Measurements from ENCODE around the gene SLC9A8. TPM values are rescaled to one million over a fixed set of nuclear protein-coding genes. Genes with fewer than 3 reads are reported as not detected.

SLC9A8 gene
- polyA plus RNA-seq, 1 donor from 2014 or later = 6.7 TPM

GRCh38 chr20:49918446-49918845, 105.8 kb downstream of the SLC9A8 start:
- TF ChIP-seq SMC3 (conservative IDR thresholded peaks at IDR 0.05; ENCODE audit: poor library complexity) = no peak
- TF ChIP-seq TAF1 (IDR thresholded peaks at IDR 0.05; ENCODE audit: low read depth) = no peak
- no peak for TF ChIP-seq POLR2AphosphoS5 (IDR thresholded peaks at IDR 0.05)
- no peak for TF ChIP-seq EP300 (conservative IDR thresholded peaks at IDR 0.05; ENCODE audit: poor library complexity, severe bottlenecking)
- no peak for TF ChIP-seq EZH2 (IDR thresholded peaks at IDR 0.05; ENCODE audit: borderline replicate concordance, insufficient read depth, low read length, poor library complexity, severe bottlenecking)
- TF ChIP-seq MXI1 (conservative IDR thresholded peaks at IDR 0.05; ENCODE audit: poor library complexity, severe bottlenecking) = no peak
- TF ChIP-seq RAD21 (conservative IDR thresholded peaks at IDR 0.05) = no peak
- TF ChIP-seq, protein P1, sequence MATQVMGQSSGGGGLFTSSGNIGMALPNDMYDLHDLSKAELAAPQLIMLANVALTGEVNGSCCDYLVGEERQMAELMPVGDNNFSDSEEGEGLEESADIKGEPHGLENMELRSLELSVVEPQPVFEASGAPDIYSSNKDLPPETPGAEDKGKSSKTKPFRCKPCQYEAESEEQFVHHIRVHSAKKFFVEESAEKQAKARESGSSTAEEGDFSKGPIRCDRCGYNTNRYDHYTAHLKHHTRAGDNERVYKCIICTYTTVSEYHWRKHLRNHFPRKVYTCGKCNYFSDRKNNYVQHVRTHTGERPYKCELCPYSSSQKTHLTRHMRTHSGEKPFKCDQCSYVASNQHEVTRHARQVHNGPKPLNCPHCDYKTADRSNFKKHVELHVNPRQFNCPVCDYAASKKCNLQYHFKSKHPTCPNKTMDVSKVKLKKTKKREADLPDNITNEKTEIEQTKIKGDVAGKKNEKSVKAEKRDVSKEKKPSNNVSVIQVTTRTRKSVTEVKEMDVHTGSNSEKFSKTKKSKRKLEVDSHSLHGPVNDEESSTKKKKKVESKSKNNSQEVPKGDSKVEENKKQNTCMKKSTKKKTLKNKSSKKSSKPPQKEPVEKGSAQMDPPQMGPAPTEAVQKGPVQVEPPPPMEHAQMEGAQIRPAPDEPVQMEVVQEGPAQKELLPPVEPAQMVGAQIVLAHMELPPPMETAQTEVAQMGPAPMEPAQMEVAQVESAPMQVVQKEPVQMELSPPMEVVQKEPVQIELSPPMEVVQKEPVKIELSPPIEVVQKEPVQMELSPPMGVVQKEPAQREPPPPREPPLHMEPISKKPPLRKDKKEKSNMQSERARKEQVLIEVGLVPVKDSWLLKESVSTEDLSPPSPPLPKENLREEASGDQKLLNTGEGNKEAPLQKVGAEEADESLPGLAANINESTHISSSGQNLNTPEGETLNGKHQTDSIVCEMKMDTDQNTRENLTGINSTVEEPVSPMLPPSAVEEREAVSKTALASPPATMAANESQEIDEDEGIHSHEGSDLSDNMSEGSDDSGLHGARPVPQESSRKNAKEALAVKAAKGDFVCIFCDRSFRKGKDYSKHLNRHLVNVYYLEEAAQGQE (IDR thresholded peaks at IDR 0.05; ENCODE audit: borderline replicate concordance) = no peak
- TF ChIP-seq, protein P2, sequence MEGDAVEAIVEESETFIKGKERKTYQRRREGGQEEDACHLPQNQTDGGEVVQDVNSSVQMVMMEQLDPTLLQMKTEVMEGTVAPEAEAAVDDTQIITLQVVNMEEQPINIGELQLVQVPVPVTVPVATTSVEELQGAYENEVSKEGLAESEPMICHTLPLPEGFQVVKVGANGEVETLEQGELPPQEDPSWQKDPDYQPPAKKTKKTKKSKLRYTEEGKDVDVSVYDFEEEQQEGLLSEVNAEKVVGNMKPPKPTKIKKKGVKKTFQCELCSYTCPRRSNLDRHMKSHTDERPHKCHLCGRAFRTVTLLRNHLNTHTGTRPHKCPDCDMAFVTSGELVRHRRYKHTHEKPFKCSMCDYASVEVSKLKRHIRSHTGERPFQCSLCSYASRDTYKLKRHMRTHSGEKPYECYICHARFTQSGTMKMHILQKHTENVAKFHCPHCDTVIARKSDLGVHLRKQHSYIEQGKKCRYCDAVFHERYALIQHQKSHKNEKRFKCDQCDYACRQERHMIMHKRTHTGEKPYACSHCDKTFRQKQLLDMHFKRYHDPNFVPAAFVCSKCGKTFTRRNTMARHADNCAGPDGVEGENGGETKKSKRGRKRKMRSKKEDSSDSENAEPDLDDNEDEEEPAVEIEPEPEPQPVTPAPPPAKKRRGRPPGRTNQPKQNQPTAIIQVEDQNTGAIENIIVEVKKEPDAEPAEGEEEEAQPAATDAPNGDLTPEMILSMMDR (IDR thresholded peaks at IDR 0.05; ENCODE audit: poor library complexity, severe bottlenecking) = no peak
- Histone ChIP-seq H3K27me3 (ENCODE audit: insufficient read depth, low read depth, low read length) (no peaks in the 10 kb centered on the region), H3K4me2 (ENCODE audit: low read length) (no peak overlapping the region)

DNA sequence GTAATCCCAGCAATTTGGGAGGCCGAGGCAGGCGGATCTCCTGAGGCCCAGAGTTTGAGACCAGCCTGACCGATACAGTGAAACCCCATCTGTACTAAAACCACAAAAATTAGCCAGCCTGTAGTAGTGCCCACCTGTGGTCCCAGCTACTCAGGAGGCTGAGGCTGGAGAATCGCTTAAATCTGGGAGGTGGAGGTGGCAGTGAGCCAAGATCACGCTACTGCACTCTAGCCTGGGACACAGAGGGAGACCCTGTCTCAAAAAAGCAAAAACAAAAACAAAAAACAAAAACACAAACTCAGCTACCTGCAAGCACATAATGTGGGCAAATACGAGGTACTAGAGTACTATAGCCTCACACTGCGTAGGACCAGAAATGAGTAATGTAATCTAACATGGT, 106.4 kb downstream of the SLC9A8 start:
- no peak overlapping the region for H2AFZ ChIP-seq (ENCODE audit: low read depth, low read length)
- H3K27ac ChIP-seq (ENCODE audit: low read length) = no peak overlapping the region
- no peaks in the 10 kb centered on the region for H3K27me3 ChIP-seq (ENCODE audit: insufficient read depth, low read depth, low read length)
- H3K36me3 ChIP-seq (ENCODE audit: insufficient read depth, low read length) = no peaks in the 10 kb centered on the region
- H4K20me1 ChIP-seq (ENCODE audit: insufficient read depth) = no peaks in the 10 kb centered on the region
- H3K9ac ChIP-seq (ENCODE audit: low read length) = no peak overlapping the region
- no peaks in the 10 kb centered on the region for H3K9me2 ChIP-seq (ENCODE audit: insufficient read depth, low read length)
- TF ChIP-seq, protein P2 (IDR thresholded peaks at IDR 0.05; ENCODE audit: poor library complexity, severe bottlenecking) = no peak
- TF ChIP-seq EP300 (conservative IDR thresholded peaks at IDR 0.05; ENCODE audit: poor library complexity, severe bottlenecking) (no peak), EZH2 (IDR thresholded peaks at IDR 0.05; ENCODE audit: borderline replicate concordance, insufficient read depth, low read length, poor library complexity, severe bottlenecking) (no peak), SMC3 (conservative IDR thresholded peaks at IDR 0.05; ENCODE audit: poor library complexity) (no peak), POLR2AphosphoS5 (IDR thresholded peaks at IDR 0.05) (no peak), RAD21 (conservative IDR thresholded peaks at IDR 0.05) (no peak), MXI1 (conservative IDR thresholded peaks at IDR 0.05; ENCODE audit: poor library complexity, severe bottlenecking) (no peak), TAF1 (IDR thresholded peaks at IDR 0.05; ENCODE audit: low read depth) (no peak)
- TF ChIP-seq, protein P1 (IDR thresholded peaks at IDR 0.05; ENCODE audit: borderline replicate concordance) = no peak
- H3K4me3 ChIP-seq (ENCODE audit: low read length) = no peak overlapping the region
- H3K9me3 ChIP-seq (ENCODE audit: low read length) = no peaks in the 10 kb centered on the region
- no peaks in the 10 kb centered on the region for H3F3A ChIP-seq (ENCODE audit: insufficient read depth, low read length, poor library complexity, severe bottlenecking)
- peaks cover 13% of the 10 kb centered on the region for H3K79me2 ChIP-seq (replicated peaks; ENCODE audit: insufficient read depth, low read length)
- H3K4me2 ChIP-seq (ENCODE audit: low read length) = no peak overlapping the region

More at GRCh38 chr20:49918446-49918845, 105.8 kb downstream of the SLC9A8 start:
- Histone ChIP-seq H3K79me2 (replicated peaks; ENCODE audit: insufficient read depth, low read length) (peaks cover 18% of the 10 kb centered on the region), H3K9me3 (ENCODE audit: low read length) (no peaks in the 10 kb centered on the region), H3K9ac (ENCODE audit: low read length) (no peak overlapping the region), H3F3A (ENCODE audit: insufficient read depth, low read length, poor library complexity, severe bottlenecking) (no peaks in the 10 kb centered on the region), H3K4me3 (ENCODE audit: low read length) (no peak overlapping the region), H3K36me3 (ENCODE audit: insufficient read depth, low read length) (no peaks in the 10 kb centered on the region), H3K9me2 (ENCODE audit: insufficient read depth, low read length) (no peaks in the 10 kb centered on the region), H2AFZ (ENCODE audit: low read depth, low read length) (no peak overlapping the region), H4K20me1 (ENCODE audit: insufficient read depth) (no peaks in the 10 kb centered on the region), H3K27ac (ENCODE audit: low read length) (no peak overlapping the region)

Measured in neural cell (in vitro differentiated cells).